Aortic smooth muscle cell (primary cell): Measurements from ENCODE around the gene SYT12. TPM values are rescaled to one million over a fixed set of nuclear protein-coding genes. Genes with fewer than 3 reads are reported as not detected.

Source experiments
- total RNA-seq: library from RNA; depleted of rRNA; stranded (reverse); fragments of >200 nt; gene quantifications from 2 replicates; pipeline ENCODE4 v1.2.3, GENCODE V29; 2014

Gene SYT12
- total RNA-seq = 0.25 and 1.6 TPM in 2 replicates

GRCh38 chr11:67022961-67023956 is at the start of gene SYT12:
Gene SYT12, plus strand, starts transcription at chr11:67023134. Its CDS starts 7,011 bp downstream, at chr11:67030145.

GRCh38 chr11:66974724-66975404 is 48.1 kb upstream of the SYT12 start, which contains the start of gene C11orf86:
Gene C11orf86, plus strand, starts transcription at chr11:66975304. Its CDS starts 59 bp downstream, at chr11:66975363.

GRCh38 chr11:67056267-67057204 is 33.6 kb downstream of the SYT12 start, which contains the start of gene RHOD:
Gene RHOD, plus strand, starts transcription at chr11:67056847. Its CDS starts 56 bp downstream, at chr11:67056903.

Other genes with a start within 250 kb of the SYT12 start
- 8.9 and 9.5 TPM in 2 replicates for gene RCE1, start 179.7 kb upstream of the SYT12 start, total RNA-seq
- 13.1 and 20.1 TPM in 2 replicates for gene LRFN4, start 166.1 kb upstream of the SYT12 start, total RNA-seq
- 14.1 and 25.1 TPM in 2 replicates for gene PC, start 64.8 kb upstream of the SYT12 start, total RNA-seq
- not detected in 2 replicates for gene C11orf86, start 47.8 kb upstream of the SYT12 start, total RNA-seq
- 9.1 and 16.8 TPM in 2 replicates for gene RHOD, start 33.7 kb downstream of the SYT12 start, total RNA-seq
- gene KDM2A, start 96.1 kb downstream of the SYT12 start, total RNA-seq = 34.6 and 38.3 TPM in 2 replicates
- 26.0 and 31.7 TPM in 2 replicates for gene GRK2, start 243.3 kb downstream of the SYT12 start, total RNA-seq